Hematopoietic multipotent progenitor cell treated with erythropoietin and hydrocortisone succinate and interleukin-3 and kit ligand, for 4 days (in vitro differentiated cells): ENCODE results near the gene DHX16.
"Not testable (repeated sequence)": the region's sequence is repeated elsewhere in the genome, so short reads cannot be mapped to it uniquely, and the experiment has no call there.

ENCODE experiments used
- DNase-seq: peaks from one replicate; pipeline ENCODE4 v3.0.0-alpha.2; 2015

The DHX16 gene

GRCh38 chr6:30672445-30673253 is at the start of gene DHX16:
Gene DHX16, minus strand, starts transcription at chr6:30673006. Its CDS starts 165 bp downstream, at chr6:30672841.
- peak; percentile 98 for DNase-seq

DNA sequence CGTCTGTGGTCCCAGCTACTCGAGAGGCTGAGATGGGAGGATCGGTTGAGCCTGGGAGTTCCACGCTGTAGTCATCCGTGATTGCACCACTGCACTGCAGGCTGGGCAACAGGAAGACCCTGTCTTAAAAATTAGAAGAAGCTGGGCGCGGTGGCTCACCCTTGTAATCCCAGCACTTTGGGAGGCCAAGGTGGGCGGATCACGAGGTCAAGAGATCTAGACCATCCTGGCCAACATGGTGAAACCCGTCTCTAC is 49.1 kb upstream of the DHX16 start:
- peak; percentile 46 for DNase-seq

DNA sequence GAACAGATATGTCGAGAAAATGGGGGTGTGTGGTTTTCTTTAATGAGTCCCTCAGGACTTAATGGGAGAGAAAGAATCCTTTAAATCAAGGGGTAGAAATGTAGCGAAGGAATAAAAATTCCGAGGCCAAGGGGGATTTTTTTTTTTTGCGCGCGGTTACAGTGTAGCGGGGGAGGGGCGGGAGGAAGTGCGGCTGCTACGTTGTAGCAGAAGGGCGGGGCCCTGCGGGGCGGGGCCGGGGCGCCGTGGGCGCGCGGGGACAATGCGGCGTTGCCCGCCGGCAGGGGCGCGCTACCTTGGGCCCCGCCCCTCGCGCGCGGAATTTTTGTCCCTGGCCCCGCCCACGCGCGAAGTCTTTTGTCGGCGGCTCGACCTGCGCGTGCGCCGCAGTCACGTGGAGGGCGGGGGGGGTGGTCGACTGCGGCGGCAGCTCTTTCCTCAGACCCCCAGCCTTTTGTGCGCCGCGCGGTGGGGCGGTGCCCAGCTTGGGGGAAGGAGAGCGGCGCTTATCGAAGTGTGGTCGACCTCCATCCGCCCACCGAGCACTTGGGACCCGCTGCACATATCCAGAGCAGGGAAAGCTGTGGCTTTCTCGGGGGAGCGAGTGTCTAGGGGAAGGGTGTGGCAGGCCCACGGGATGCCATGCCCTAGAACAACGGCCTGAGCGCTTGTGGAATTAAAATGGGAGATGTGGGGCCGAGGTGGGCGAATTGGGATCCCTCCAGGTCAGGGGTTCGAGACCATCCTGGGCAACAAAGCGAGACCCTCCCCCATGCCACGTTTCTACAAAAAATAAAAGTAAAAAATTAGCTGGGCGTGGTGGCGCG is 48.6 kb upstream of the DHX16 start:
- peak; percentile 96 for DNase-seq

DNA sequence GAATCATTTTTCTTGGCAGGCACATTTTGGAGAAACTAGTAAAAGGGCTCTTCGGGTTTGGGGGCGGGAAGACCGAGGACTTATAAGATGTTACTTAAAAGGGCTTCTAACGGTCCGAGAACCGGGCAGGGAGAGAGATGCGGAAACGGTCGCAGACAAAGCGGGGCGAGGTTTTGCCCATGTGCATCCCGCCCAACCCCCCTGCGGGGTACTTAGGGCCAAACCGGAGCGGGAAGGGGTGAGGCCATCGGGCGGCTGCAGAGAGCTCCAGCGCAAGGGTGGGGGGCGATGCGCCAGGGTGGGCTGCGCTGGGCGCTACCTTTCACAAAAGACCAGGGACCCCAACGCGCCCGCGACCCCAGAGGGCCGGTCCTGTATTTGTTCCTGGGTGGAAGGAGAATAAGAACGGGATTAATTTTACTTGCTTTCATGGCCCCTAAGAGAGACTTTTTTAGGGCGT is 48.0 kb upstream of the DHX16 start:
- peak; percentile 92 for DNase-seq

DNA sequence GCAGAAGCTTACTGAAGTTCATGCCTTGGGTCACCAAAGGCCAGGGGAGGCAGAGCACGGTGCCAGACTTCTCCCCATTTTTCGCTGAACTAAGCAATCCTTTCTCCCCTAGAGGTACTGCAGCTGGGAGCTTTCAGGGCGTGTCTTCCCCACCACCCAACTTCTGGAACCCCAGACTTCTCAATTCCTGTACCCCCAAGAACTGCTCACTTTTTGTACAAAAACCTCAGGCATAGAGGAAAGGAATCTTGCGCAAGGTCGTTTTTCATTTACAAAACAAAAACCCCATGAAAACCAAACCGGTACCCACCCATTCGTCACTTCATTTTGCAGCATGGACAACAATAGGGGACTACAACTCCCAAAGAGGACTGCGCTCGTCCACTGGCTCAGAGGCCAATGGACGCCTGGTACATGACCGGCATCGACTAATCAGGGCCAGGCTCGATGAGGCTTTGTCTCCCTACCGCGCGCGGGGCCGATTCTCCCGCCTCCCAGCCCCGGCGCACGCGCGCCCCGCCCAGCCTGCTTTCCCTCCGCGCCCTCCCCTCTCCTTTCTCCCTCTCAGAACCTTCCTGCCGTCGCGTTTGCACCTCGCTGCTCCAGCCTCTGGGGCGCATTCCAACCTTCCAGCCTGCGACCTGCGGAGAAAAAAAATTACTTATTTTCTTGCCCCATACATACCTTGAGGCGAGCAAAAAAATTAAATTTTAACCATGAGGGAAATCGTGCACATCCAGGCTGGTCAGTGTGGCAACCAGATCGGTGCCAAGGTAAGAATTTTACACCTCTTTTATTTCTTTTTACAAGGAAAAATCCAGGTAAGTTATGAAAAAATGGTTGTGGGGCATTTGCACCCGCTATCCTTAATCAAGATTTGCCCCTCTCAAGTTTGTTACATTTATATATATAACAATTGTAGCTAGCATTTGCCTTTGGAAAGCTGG is 47.3 kb upstream of the DHX16 start, which contains the start of gene TUBB:
Gene TUBB, plus strand, starts transcription at position 562 of the 947 bp plus-strand sequence. Its CDS starts 155 bp downstream, at position 717.
- peak; percentile 99 for DNase-seq

- no peak for DNase-seq
Measured at GRCh38 chr6:30719356-30719755, 46.5 kb upstream of the DHX16 start.

GRCh38 chr6:30717845-30718720 is 45.3 kb upstream of the DHX16 start:
- not testable (repeated sequence) for DNase-seq

DNA sequence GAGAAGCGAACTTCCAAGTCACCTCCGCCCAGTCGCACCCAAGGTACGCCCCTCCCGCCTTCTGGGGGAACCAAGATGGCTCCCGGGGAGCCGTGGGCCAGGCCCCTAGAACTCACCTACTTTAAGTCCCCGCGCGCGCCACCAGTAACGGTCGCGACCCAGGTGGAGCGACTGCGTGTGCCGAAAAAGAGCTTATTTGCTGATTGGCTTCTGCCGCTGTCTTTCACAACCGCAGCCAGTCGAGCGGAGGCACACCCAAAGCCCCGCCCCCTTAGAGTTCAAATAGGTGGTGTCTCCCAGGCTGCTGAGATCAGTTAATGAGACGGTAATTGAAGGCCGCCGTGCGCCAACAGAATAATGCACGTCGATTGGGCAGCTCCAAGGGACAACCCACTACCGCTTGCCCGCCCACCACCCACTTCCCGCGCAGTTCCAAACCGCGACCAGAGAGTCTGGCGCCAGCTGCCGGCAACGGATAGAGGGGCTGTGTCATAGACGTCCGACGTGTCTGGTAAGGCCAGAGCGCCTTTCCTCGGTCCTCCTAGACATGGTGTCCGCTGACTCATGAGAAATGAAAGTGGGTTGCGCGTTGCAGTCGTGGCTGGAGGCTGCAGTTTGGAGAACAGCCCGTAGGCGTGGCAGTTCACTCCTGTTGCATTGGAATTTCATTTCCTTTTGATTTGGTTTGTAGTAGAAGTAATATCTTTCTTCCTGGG is 44.5 kb upstream of the DHX16 start, which contains the start of gene MDC1:
Gene MDC1, minus strand, starts transcription at position 153 of the 716 bp plus-strand sequence. CDS start 2,106 bp downstream, outside the sequence.
- DNase-seq: peak; percentile 100

DNA sequence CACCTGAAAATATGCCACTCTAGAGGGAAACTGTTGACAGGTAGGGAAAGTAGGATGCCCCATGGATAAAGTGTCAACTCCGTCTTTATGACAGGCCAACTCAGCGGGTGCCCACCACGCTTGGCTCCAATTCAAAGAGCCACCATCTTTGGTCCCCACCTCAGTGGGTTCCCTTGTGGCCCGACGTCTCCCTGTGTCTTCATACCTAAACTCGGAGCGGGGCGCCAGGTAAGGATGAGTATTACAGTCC is 44.0 kb upstream of the DHX16 start:
- no peak for DNase-seq

GRCh38 chr6:30714263-30714662 is 41.5 kb upstream of the DHX16 start:
- DNase-seq: no peak

GRCh38 chr6:30712441-30712945 is 39.7 kb upstream of the DHX16 start:
- peak; percentile 30 for DNase-seq

GRCh38 chr6:30711758-30712380 is 39.1 kb upstream of the DHX16 start:
- DNase-seq: no peak

DNA sequence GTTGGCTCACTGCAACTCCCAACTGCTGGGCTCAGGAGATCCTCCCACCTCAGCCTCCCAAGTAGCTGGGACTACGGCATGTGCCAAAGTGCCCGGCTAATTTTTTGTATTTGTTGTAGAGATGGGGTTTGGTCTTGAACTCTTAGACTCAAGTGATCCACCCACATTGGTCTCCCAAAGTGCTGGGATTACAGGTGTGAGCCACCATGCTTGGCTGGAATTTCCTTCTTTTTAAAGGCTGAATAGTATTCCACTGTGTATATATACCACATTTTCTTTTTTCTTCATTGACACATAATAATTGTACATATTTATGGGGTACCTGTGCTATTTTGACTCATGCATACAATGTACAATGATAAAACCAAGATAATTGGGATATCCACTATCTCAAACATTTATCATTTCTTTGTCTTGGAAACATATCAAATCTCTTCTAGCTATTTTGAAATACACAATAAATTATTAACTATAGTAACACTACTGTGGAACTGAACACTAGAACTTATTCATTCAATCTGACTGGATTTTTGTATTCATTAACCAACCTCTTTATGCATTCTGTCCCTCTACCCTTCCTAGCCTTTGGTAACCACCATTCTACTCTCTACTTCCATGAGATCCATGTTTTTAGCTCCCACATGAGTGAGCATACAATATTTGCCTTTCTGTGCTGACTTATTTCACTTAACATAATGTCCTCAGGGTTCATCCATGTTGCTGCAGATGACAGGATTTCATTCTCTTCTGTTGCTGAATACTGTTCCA is 36.5 kb upstream of the DHX16 start:
- no peak for DNase-seq

GRCh38 chr6:30707281-30707850 is 34.6 kb upstream of the DHX16 start:
- no peak for DNase-seq

- DNase-seq: no peak
Measured at GRCh38 chr6:30705620-30706019, 32.8 kb upstream of the DHX16 start.

GRCh38 chr6:30703821-30704220 is 31.0 kb upstream of the DHX16 start:
- no peak for DNase-seq

DNA sequence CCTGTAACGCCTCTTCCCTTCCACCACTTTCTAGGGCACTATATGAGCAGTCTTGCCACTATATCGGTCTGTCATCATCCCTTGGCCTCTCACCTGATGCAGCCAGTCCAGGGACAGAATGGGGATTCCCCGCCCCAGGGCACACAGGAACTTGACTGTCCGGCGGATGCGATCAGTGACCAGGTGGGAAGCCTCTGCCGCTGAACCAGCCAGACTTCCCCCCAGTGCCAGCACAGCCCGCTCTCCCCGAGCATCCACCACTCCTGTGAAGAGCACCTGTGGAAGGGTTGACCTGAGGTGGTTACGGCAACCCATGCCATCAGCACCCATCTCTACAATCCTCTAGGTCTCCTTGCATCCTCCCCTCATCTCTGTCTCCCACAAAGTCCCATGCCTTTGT is 30.2 kb upstream of the DHX16 start:
- no peak for DNase-seq

- no peak for DNase-seq
Measured at GRCh38 chr6:30700340-30700739, 27.5 kb upstream of the DHX16 start.

- DNase-seq: no peak
Measured at GRCh38 chr6:30696432-30696831, 23.6 kb upstream of the DHX16 start.
